ENCODE measurements around the gene SPAG16. TPM values are rescaled to one million over a fixed set of nuclear protein-coding genes. Genes with fewer than 3 reads are reported as not detected.
"Not testable (repeated sequence)": the region's sequence is repeated elsewhere in the genome, so short reads cannot be mapped to it uniquely, and the experiment has no call there.

Gene SPAG16
- total RNA-seq, 1 experiment from 2014 or later, result 17.6 TPM

- H3K4me3 ChIP-seq, result no peak overlapping the region
- no peaks in the 10 kb centered on the region for H3K36me3 ChIP-seq
- no peak for DNase-seq (ENCODE audit: low read depth in 1 of 2, low spot score in 2 of 2)
- H3K4me1 ChIP-seq (replicated peaks), result peaks cover 17% of the 10 kb centered on the region
- H3K27me3 ChIP-seq (replicated peaks), result no peaks in the 10 kb centered on the region
- 0 out of 2 replicates have a peak overlapping the region, but pooled peaks have one; percentile 20 for H3K27ac ChIP-seq
- H3K9me3 ChIP-seq (replicated peaks), result no peaks in the 10 kb centered on the region
Observed at GRCh38 chr2:213249502-213249901, 34.8 kb upstream of the SPAG16 start.

- H3K36me3 ChIP-seq, result no peaks in the 10 kb centered on the region
- no peaks in the 10 kb centered on the region for H3K9me3 ChIP-seq (replicated peaks)
- peak in 1 of 2 experiments; percentile 75 for DNase-seq (ENCODE audit: low read depth in 1 of 2, low spot score in 2 of 2)
- H3K27ac ChIP-seq, result peak overlapping the region; percentile 36
- H3K4me3 ChIP-seq, result no peak overlapping the region
- peaks cover 17% of the 10 kb centered on the region for H3K4me1 ChIP-seq (replicated peaks)
- no peaks in the 10 kb centered on the region for H3K27me3 ChIP-seq (replicated peaks)
Observed at GRCh38 chr2:213251618-213252017, 32.6 kb upstream of the SPAG16 start.

- H3K36me3 ChIP-seq, result no peaks in the 10 kb centered on the region
- H3K27ac ChIP-seq, result peak overlapping the region; percentile 36
- no peaks in the 10 kb centered on the region for H3K27me3 ChIP-seq (replicated peaks)
Observed at GRCh38 chr2:213252206-213252605, 32.1 kb upstream of the SPAG16 start.

GRCh38 chr2:213253162-213253561, 31.1 kb upstream of the SPAG16 start:
- Histone ChIP-seq H3K27ac (no peak overlapping the region), H3K4me1 (replicated peaks) (peaks cover 17% of the 10 kb centered on the region), H3K9me3 (replicated peaks) (no peaks in the 10 kb centered on the region), H3K27me3 (replicated peaks) (no peaks in the 10 kb centered on the region), H3K36me3 (no peaks in the 10 kb centered on the region), H3K4me3 (no peak overlapping the region)
- DNase-seq (ENCODE audit: low read depth in 1 of 2, low spot score in 2 of 2), result no peak

More at GRCh38 chr2:213252206-213252605, 32.1 kb upstream of the SPAG16 start:
- H3K4me3 ChIP-seq, result no peak overlapping the region
- DNase-seq (ENCODE audit: low read depth in 1 of 2, low spot score in 2 of 2), result no peak
- H3K4me1 ChIP-seq (replicated peaks), result peaks cover 17% of the 10 kb centered on the region
- no peaks in the 10 kb centered on the region for H3K9me3 ChIP-seq (replicated peaks)

- no peak overlapping the region for H3K4me3 ChIP-seq
- no peaks in the 10 kb centered on the region for H3K4me1 ChIP-seq (replicated peaks)
- H3K27me3 ChIP-seq (replicated peaks), result no peaks in the 10 kb centered on the region
- no peak overlapping the region for H3K27ac ChIP-seq
- DNase-seq (ENCODE audit: low read depth in 1 of 2, low spot score in 2 of 2), result no peak
- H3K9me3 ChIP-seq (replicated peaks), result no peaks in the 10 kb centered on the region
- no peaks in the 10 kb centered on the region for H3K36me3 ChIP-seq
Observed at GRCh38 chr2:213259266-213259665, 25.0 kb upstream of the SPAG16 start.

DNA sequence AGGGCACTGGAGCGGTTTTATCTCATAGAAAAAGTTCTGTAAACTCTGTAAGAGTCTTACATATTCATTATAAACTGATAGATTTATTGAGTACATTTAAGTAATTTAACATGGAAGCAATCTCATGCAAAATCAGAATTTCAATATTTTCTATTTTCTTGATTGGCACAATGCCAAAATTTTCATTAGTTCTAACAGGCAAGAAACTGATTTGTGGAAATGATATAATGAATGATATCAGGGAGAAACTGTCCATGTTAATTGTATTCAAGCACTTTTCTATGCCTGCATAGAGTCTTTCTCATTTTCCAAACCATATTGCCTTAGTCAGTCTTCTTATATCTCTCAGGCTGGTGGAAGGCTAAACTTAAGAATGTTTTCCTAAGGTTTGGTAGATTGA, 23.0 kb upstream of the SPAG16 start:
- no peaks in the 10 kb centered on the region for H3K4me1 ChIP-seq (replicated peaks)
- H3K4me3 ChIP-seq, result no peak overlapping the region
- H3K27me3 ChIP-seq (replicated peaks), result no peaks in the 10 kb centered on the region
- no peaks in the 10 kb centered on the region for H3K36me3 ChIP-seq
- H3K27ac ChIP-seq, result no peak overlapping the region
- no peak for DNase-seq (ENCODE audit: low read depth in 1 of 2, low spot score in 2 of 2)
- H3K9me3 ChIP-seq (replicated peaks), result no peaks in the 10 kb centered on the region

GRCh38 chr2:213261715-213262114, 22.5 kb upstream of the SPAG16 start:
- Histone ChIP-seq H3K36me3 (no peaks in the 10 kb centered on the region), H3K9me3 (replicated peaks) (no peaks in the 10 kb centered on the region), H3K27ac (no peak overlapping the region), H3K27me3 (replicated peaks) (no peaks in the 10 kb centered on the region), H3K4me1 (replicated peaks) (no peaks in the 10 kb centered on the region), H3K4me3 (no peak overlapping the region)
- no peak for DNase-seq (ENCODE audit: low read depth in 1 of 2, low spot score in 2 of 2)

GRCh38 chr2:213265679-213266078, 18.6 kb upstream of the SPAG16 start:
- Histone ChIP-seq H3K36me3 (no peaks in the 10 kb centered on the region), H3K4me1 (replicated peaks) (no peaks in the 10 kb centered on the region), H3K9me3 (replicated peaks) (no peaks in the 10 kb centered on the region), H3K27me3 (replicated peaks) (no peaks in the 10 kb centered on the region), H3K4me3 (no peak overlapping the region), H3K27ac (no peak overlapping the region)
- DNase-seq (ENCODE audit: low read depth in 1 of 2, low spot score in 2 of 2), result no peak

- Histone ChIP-seq H3K36me3 (no peaks in the 10 kb centered on the region), H3K4me3 (no peak overlapping the region), H3K4me1 (replicated peaks) (no peaks in the 10 kb centered on the region), H3K27ac (no peak overlapping the region), H3K9me3 (replicated peaks) (no peaks in the 10 kb centered on the region), H3K27me3 (replicated peaks) (no peaks in the 10 kb centered on the region)
- no peak for DNase-seq (ENCODE audit: low read depth in 1 of 2, low spot score in 2 of 2)
Observed at GRCh38 chr2:213266421-213266820, 17.8 kb upstream of the SPAG16 start.

DNA sequence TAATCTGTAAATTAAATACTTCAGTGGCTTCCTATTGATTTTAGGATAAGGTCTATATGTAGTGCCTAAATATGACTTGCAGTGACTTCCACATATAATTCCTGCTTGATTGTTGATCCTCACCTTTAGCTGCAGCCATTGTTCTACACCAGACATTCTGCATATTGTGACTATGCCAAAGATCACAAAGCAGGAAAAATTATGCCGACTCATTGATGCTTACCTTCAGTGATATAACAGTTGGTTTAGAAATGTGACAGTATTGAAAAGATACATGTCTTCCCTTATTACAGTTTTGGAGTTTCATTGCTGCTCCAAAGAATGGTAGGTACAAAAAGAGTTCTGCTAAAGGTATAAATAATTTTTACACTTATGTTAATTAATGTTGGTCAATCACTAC, 12.3 kb upstream of the SPAG16 start:
- no peaks in the 10 kb centered on the region for H3K9me3 ChIP-seq (replicated peaks)
- no peaks in the 10 kb centered on the region; the same call in 1 of the 2 replicates for H3K27me3 ChIP-seq (replicated peaks)
- no peaks in the 10 kb centered on the region for H3K4me1 ChIP-seq (replicated peaks)
- H3K27ac ChIP-seq, result no peak overlapping the region
- DNase-seq (ENCODE audit: low read depth in 1 of 2, low spot score in 2 of 2), result no peak
- no peak overlapping the region for H3K4me3 ChIP-seq
- H3K36me3 ChIP-seq, result no peaks in the 10 kb centered on the region

DNA sequence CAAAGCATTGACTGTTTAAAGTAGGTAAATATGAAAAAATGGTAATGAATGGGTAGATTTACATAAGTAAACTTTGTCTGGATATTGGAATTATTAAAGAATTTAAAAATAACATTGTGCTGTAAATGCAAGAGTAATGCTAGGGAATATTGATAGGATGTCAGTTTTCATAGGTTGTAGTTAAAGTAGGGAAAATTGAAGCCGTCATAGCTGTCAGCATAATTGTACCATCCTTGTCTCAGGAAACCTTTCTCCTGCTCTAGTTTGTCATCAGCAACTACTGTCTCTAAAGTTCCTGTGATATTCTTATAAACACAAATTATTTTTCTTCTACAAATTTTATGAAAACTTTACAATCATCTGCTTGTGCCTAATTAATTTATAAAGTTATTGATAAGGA, 10.1 kb upstream of the SPAG16 start:
- Histone ChIP-seq H3K9me3 (replicated peaks) (0 out of 2 replicates have a peak, but pooled peaks cover 3% of the 10 kb centered on the region), H3K27me3 (replicated peaks) (no peaks in the 10 kb centered on the region; the same call in 1 of the 2 replicates), H3K4me1 (replicated peaks) (no peaks in the 10 kb centered on the region), H3K4me3 (no peak overlapping the region), H3K27ac (no peak overlapping the region), H3K36me3 (no peaks in the 10 kb centered on the region)
- no peak for DNase-seq (ENCODE audit: low read depth in 1 of 2, low spot score in 2 of 2)

DNA sequence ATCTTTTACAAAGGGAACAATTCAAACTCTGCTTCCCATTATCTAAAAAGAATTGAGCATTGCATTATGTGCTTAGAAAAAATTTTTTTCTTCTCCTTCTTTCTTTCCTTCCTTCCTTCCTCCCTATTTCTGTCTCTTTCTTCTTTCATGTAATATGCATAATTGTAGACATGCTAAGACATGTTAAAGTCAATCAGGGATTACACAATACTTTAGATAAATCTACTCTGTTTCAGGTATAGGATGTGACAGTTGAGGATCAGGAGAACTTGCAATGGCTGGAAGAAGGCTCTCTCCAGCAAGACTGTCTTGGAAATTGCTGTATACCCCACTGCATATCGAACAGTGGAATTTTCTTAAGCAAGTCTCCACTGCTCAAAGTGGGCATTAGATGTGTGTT, 9.0 kb upstream of the SPAG16 start:
- H3K4me3 ChIP-seq, result no peak overlapping the region
- H3K4me1 ChIP-seq (replicated peaks), result no peaks in the 10 kb centered on the region
- no peaks in the 10 kb centered on the region for H3K36me3 ChIP-seq
- H3K27ac ChIP-seq, result no peak overlapping the region
- H3K9me3 ChIP-seq (replicated peaks), result 0 out of 2 replicates have a peak, but pooled peaks cover 3% of the 10 kb centered on the region
- DNase-seq (ENCODE audit: low read depth in 1 of 2, low spot score in 2 of 2), result no peak
- no peaks in the 10 kb centered on the region; the same call in 1 of the 2 replicates for H3K27me3 ChIP-seq (replicated peaks)

GRCh38 chr2:213277134-213277533, 7.1 kb upstream of the SPAG16 start:
- H3K36me3 ChIP-seq; H3K4me1 ChIP-seq (replicated peaks); H3K27ac ChIP-seq; H3K4me3 ChIP-seq; H3K9me3 ChIP-seq (replicated peaks); H3K27me3 ChIP-seq (replicated peaks); DNase-seq (ENCODE audit: low read depth in 1 of 2, low spot score in 2 of 2): not testable (repeated sequence)

DNA sequence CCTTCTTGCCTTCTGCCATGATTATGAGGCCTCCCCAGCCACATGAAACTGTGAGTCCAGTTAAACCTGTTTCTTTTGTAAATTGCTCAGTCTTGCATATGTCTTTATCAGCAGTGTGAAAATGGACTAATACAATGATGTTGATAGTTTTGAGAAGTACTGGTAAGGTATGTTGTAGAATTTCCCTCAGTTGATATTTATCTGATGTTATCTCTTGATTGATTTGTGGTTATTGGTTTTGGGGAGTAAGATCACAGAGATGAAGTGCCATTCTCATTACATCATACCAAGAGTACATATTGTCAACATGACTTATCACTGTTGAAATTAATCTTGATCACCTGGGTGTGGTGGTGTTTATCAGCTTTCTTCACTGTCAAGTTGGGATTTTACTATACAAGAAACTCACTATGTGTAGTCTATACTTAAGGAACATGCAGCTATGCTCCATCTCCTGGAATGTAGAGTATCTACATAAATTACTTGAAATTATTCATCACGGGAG, 5.1 kb upstream of the SPAG16 start:
- H3K4me3 ChIP-seq, result no peak overlapping the region
- 0 out of 2 replicates have a peak, but pooled peaks cover 3% of the 10 kb centered on the region for H3K4me1 ChIP-seq (replicated peaks)
- H3K27ac ChIP-seq, result no peak overlapping the region
- 0 out of 2 replicates have a peak, but pooled peaks cover 3% of the 10 kb centered on the region for H3K9me3 ChIP-seq (replicated peaks)
- no peak for DNase-seq (ENCODE audit: low read depth in 1 of 2, low spot score in 2 of 2)
- H3K27me3 ChIP-seq (replicated peaks), result no peaks in the 10 kb centered on the region; the same call in 1 of the 2 replicates
- H3K36me3 ChIP-seq, result no peaks in the 10 kb centered on the region

DNA sequence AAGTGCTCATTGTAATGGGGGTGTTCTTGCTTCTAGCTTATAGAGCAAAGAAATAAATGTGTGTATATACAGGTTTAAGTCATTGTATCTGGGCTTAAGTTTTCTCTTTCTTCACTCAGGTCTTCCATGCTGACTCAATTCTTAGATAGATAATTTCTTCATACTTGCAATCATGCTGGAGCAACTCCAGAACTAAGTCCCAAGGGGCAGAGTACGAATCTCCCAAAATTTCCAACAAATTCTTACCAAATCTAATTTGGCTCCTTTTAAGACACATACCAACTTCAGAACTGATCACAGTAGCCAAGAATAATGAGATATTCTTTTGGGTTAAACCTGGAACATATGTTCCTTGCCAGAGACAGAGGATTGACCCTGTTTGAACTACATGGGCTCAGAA, 4.3 kb upstream of the SPAG16 start:
- Histone ChIP-seq H3K4me1 (replicated peaks) (0 out of 2 replicates have a peak, but pooled peaks cover 4% of the 10 kb centered on the region), H3K27me3 (replicated peaks) (no peaks in the 10 kb centered on the region; the same call in 1 of the 2 replicates), H3K36me3 (no peaks in the 10 kb centered on the region), H3K9me3 (replicated peaks) (0 out of 2 replicates have a peak, but pooled peaks cover 3% of the 10 kb centered on the region), H3K27ac (no peak overlapping the region), H3K4me3 (no peak overlapping the region)
- no peak for DNase-seq (ENCODE audit: low read depth in 1 of 2, low spot score in 2 of 2)
